Measurements from ENCODE around the gene TGIF2. TPM values are rescaled to one million over a fixed set of nuclear protein-coding genes. Genes with fewer than 3 reads are reported as not detected.

Gene TGIF2
- total RNA-seq, 2 donors from 2014 or later, result 33.4 to 39.0 TPM

DNA sequence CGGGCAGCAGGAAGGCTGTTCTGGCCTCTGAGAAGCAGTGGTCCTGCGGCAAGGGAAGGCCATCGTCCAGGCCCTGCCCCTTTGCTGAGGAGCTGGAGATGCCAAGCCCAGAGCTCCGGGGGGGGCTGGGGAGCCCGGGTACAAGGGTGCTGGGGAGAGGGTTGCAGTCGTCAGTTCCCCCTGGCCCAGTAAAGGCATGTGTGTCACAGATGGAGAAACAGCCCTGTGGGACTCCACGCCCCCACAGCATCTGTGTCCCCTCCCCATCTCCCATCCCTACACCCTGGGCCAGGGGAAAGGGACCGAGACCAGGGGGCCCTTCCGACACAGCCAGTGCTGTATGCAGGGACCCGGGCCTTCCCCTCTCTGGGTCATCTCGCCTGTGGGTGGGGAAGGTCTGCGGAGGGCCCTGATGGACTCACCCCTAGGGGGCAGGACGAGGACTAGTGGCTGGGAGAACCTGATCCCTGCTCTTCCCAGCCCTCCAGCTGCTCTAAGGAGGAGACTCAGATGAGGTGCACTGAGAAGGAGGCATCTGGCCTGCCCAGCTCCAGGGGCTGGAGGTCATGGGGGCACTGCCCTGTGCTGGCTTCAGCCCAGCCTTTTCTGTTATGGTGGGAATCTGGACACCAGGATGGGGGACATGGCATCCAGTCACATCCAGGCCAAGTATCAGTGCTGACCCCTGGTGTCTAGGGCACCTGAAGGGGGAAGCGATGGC, 31.5 kb upstream of the TGIF2 start:
- peak; percentile 91 for DNase-seq
- H3K4me3 Mint-ChIP-seq, result peak overlapping the region; percentile 69
- peaks cover 2% of the 10 kb centered on the region for H3K27me3 Mint-ChIP-seq (ENCODE audit: insufficient read depth)
- no peaks in the 10 kb centered on the region for H3K9me3 ChIP-seq (ENCODE audit: control insufficient read depth, low read length)
- H3K27me3 ChIP-seq (ENCODE audit: control insufficient read depth, insufficient read depth, low read length, poor library complexity, severe bottlenecking), result no peaks in the 10 kb centered on the region
- H3K4me1 Mint-ChIP-seq, result peaks cover 25% of the 10 kb centered on the region
- peaks cover 20% of the 10 kb centered on the region for H3K4me1 ChIP-seq (ENCODE audit: control insufficient read depth, insufficient read depth, low read length)
- H3K9ac ChIP-seq (ENCODE audit: extremely low read depth, low read length, poor library complexity, severe bottlenecking), result peak overlapping the region; percentile 81
- H3K4me3 ChIP-seq (ENCODE audit: low read length), result peak overlapping the region; percentile 89
- no peaks in the 10 kb centered on the region for H3K9me3 Mint-ChIP-seq
- peaks cover 35% of the 10 kb centered on the region for H3K36me3 ChIP-seq (ENCODE audit: control insufficient read depth, insufficient read depth, low read length)
- WGBS, 2 experiments (ENCODE audit: insufficient coverage in 1 of 2, insufficient read length in 1 of 2), result 0 to 16% methylated on average over 4 to 14 of the region's 14 CpGs
- TF ChIP-seq, protein P1, sequence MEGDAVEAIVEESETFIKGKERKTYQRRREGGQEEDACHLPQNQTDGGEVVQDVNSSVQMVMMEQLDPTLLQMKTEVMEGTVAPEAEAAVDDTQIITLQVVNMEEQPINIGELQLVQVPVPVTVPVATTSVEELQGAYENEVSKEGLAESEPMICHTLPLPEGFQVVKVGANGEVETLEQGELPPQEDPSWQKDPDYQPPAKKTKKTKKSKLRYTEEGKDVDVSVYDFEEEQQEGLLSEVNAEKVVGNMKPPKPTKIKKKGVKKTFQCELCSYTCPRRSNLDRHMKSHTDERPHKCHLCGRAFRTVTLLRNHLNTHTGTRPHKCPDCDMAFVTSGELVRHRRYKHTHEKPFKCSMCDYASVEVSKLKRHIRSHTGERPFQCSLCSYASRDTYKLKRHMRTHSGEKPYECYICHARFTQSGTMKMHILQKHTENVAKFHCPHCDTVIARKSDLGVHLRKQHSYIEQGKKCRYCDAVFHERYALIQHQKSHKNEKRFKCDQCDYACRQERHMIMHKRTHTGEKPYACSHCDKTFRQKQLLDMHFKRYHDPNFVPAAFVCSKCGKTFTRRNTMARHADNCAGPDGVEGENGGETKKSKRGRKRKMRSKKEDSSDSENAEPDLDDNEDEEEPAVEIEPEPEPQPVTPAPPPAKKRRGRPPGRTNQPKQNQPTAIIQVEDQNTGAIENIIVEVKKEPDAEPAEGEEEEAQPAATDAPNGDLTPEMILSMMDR (conservative IDR thresholded peaks at IDR 0.05), result peak; percentile 92
- H3K27ac Mint-ChIP-seq, result peak overlapping the region; percentile 72
- H3K36me3 Mint-ChIP-seq (ENCODE audit: low read depth), result peaks cover 20% of the 10 kb centered on the region
- peak overlapping the region; percentile 66 for H3K27ac ChIP-seq (ENCODE audit: low read depth, low read length)

GRCh38 chr20:36542516-36543183, 30.7 kb upstream of the TGIF2 start:
- Mint-ChIP-seq H3K9me3 (no peaks in the 10 kb centered on the region), H3K36me3 (ENCODE audit: low read depth) (peaks cover 21% of the 10 kb centered on the region), H3K4me3 (peak overlapping the region; percentile 69), H3K27ac (peak overlapping the region; percentile 74), H3K27me3 (ENCODE audit: insufficient read depth) (peaks cover 2% of the 10 kb centered on the region), H3K4me1 (peaks cover 25% of the 10 kb centered on the region)
- Histone ChIP-seq H3K4me3 (ENCODE audit: low read length) (peak overlapping the region; percentile 89), H3K4me1 (ENCODE audit: control insufficient read depth, insufficient read depth, low read length) (peaks cover 20% of the 10 kb centered on the region), H3K27me3 (ENCODE audit: control insufficient read depth, insufficient read depth, low read length, poor library complexity, severe bottlenecking) (no peaks in the 10 kb centered on the region), H3K36me3 (ENCODE audit: control insufficient read depth, insufficient read depth, low read length) (peaks cover 42% of the 10 kb centered on the region), H3K9me3 (ENCODE audit: control insufficient read depth, low read length) (no peaks in the 10 kb centered on the region), H3K27ac (ENCODE audit: low read depth, low read length) (no peak overlapping the region), H3K9ac (ENCODE audit: extremely low read depth, low read length, poor library complexity, severe bottlenecking) (peak overlapping the region; percentile 81)
- 85 to 92% methylated on average over 9 to 10 of the region's 10 CpGs for WGBS, 2 experiments (ENCODE audit: insufficient coverage in 1 of 2, insufficient read length in 1 of 2)
- TF ChIP-seq, protein P1 (conservative IDR thresholded peaks at IDR 0.05), result no peak
- DNase-seq, result no peak

DNA sequence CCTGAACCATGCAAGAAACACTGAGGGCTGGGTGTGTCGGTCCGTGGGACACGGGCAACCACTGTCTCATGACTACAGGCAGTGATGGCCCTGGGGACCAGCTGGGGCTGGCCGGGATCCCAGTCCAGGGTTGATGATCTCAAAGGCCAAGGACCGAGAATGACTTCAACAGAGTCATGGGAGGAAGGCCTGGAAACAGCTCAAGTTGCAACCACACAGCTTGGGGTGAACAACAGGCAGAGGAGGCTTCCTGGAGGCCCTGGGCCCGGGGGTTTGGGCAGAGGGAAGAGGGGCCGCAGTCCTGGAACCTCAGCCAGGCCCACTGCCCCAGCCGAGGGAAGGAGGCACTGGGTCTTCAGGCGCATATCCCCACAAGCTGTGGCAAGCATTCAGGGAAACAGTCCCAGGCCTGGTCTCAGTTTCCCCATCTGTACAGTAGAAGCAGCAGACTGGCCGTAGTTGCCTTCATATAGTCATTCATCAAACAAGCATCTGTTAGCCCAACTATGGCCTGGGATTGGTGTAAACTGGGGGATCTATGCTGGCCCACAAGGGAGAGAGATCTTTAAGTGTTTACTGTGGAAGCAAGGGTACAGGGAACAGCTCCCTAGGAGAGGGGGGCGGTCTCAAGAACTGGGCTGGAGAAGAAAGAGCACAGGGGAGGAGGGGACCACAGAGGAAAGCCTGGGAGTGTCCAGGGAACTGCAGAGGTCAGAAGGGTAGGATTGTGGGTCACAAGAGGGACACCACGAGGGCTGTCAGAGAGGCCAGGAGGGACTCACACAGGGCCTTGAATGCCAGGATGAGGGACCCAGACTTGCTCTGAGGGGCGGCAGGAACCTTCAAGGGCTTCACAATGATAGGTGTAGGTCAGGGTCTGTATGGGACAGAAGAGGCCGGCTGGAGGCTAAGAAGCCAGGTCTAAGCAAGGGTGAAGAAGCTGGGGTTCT, 29.9 kb upstream of the TGIF2 start:
- H3K36me3 Mint-ChIP-seq (ENCODE audit: low read depth), result peaks cover 26% of the 10 kb centered on the region
- peaks cover 2% of the 10 kb centered on the region for H3K27me3 Mint-ChIP-seq (ENCODE audit: insufficient read depth)
- H3K27ac ChIP-seq (ENCODE audit: low read depth, low read length), result no peak overlapping the region
- DNase-seq, result peak; percentile 40
- H3K9me3 ChIP-seq (ENCODE audit: control insufficient read depth, low read length), result no peaks in the 10 kb centered on the region
- H3K9ac ChIP-seq (ENCODE audit: extremely low read depth, low read length, poor library complexity, severe bottlenecking), result peak overlapping the region; percentile 81
- H3K9me3 Mint-ChIP-seq, result no peaks in the 10 kb centered on the region
- H3K4me3 Mint-ChIP-seq, result peak overlapping the region; percentile 69
- H3K4me3 ChIP-seq (ENCODE audit: low read length), result peak overlapping the region; percentile 89
- TF ChIP-seq, protein P1 (conservative IDR thresholded peaks at IDR 0.05), result no peak
- peaks cover 50% of the 10 kb centered on the region for H3K36me3 ChIP-seq (ENCODE audit: control insufficient read depth, insufficient read depth, low read length)
- H3K27ac Mint-ChIP-seq, result peak overlapping the region; percentile 74
- WGBS, 2 experiments (ENCODE audit: insufficient coverage in 1 of 2, insufficient read length in 1 of 2), result 92 to 94% methylated on average over 11 to 14 of the region's 14 CpGs
- H3K27me3 ChIP-seq (ENCODE audit: control insufficient read depth, insufficient read depth, low read length, poor library complexity, severe bottlenecking), result no peaks in the 10 kb centered on the region
- H3K4me1 Mint-ChIP-seq, result peaks cover 25% of the 10 kb centered on the region
- peaks cover 20% of the 10 kb centered on the region for H3K4me1 ChIP-seq (ENCODE audit: control insufficient read depth, insufficient read depth, low read length)

All from endodermal cell (in vitro differentiated cells).